DMS 273 (cell line): ENCODE results near the gene CD40LG.

ENCODE experiments used
- DNase-seq: peaks from one replicate; lab custom pipeline; 2025; ENCODE audit not compliant: unreplicated experiment; lab: John Stamatoyannopoulos, UW

Gene CD40LG

GRCh38 chrX:136646602-136647239 lies 1.2 kb upstream of the CD40LG start:
- no peak for DNase-seq

DNA sequence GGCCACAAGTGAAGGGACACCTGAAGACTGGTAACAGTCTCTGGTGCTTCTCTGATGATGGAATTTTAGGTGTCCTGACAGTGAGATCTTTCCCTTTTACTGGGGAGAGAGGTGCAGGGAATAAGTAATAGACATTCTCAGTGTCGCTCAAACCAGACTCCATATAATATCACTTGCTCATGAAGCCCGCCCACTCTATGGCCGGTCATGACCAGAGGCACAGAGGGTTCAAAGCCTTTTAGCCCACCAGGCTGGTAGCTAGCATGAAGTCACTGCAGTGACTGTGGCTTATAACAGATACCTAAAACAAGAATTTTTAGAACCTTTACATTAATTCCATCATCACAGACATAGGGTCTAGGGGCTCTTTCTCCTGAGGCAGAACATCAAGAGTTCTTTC lies 2.9 kb downstream of the CD40LG start:
- no peak for DNase-seq

GRCh38 chrX:136652822-136653723 lies 5.1 kb downstream of the CD40LG start:
- no peak for DNase-seq

DNA sequence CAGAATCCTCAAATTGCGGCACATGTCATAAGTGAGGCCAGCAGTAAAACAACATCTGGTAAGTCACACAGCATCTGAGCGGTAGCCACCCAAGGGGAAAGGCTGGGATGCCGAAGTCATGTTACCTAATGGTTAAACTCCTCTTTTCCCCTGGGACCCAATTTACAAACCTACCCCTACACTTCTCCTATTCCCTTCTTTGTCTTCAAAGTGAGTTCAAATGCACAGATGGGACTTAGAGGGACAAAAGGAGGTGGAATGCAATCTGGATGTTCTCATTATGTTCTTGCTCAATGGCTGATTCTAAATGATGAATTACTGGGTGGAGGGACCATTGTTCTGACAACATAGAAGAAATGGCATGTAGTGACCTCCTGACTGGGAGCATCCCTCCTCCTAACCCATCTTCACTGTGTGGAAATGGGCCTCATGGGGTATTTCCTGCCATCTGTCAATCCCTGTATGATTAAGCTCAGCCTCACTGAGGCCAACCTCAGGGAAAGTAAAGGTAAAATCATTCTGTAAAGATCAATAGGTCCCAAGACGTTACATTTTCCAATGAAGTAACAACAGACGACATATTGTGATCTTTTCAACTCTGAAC lies 8.5 kb downstream of the CD40LG start:
- no peak for DNase-seq

DNA sequence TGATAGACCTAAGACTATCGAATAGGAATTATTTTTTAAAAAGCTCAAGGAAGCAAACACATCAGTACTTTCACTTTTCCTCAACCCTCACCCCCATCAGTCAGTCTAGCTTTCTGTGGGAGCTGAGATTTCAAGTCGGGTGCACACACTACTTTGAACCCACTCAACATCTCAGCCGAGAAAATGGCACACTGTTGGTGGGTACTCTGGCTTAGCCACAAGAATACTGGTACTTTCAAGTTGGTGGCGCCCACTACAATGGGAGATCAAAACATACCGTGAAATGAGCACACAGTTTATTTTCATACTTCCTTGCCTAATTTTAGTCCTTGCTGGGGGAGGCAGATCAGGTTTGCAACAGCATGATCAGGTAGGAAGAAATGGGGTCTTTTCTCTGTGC lies 10.2 kb downstream of the CD40LG start:
- DNase-seq: no peak

DNA sequence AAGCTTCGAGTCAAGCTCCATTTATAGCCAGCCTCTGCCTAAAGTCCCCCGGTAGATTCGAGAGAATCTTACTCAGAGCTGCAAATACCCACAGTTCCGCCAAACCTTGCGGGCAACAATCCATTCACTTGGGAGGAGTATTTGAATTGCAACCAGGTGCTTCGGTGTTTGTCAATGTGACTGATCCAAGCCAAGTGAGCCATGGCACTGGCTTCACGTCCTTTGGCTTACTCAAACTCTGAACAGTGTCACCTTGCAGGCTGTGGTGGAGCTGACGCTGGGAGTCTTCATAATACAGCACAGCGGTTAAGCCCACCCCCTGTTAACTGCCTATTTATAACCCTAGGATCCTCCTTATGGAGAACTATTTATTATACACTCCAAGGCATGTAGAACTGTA lies 11.2 kb downstream of the CD40LG start:
- DNase-seq: no peak

DNA sequence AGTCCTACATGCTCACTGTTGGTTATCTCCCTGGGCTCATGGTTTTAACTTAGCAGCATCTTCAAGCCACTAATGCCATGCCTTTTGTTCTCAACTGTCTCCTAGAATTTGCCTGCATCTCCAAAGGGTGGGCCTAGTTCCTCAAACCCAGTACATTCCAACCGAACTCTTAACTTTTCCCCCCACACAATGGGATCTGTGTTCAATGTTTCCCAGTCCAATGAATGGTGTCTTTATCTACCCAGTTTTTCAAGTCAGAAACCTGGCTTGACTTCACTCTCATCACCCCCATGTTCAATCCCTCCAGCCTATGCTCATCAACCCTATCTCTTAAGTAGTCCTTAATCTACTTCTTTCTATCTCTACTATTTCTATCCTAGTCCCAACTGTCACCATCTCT lies 12.9 kb downstream of the CD40LG start:
- no peak for DNase-seq

DNA sequence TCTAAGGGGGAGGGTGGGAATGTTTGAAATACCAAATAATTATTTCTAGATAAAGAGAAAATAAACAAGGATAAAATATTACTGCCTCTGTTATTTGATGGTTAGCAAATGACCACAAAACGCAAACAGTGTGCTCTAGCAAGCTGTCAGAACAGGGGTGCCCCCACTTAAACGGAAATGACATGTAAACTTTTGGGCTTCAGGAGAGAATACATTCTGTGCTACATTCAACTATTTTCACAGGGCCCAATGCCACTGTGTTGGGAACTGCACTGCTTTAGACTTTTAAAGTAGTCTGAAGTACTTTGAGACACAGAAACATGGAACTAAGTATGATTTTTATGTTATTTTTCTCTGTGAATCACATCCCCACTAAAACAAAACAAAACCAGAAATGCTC lies 14.1 kb downstream of the CD40LG start:
- DNase-seq: no peak

DNA sequence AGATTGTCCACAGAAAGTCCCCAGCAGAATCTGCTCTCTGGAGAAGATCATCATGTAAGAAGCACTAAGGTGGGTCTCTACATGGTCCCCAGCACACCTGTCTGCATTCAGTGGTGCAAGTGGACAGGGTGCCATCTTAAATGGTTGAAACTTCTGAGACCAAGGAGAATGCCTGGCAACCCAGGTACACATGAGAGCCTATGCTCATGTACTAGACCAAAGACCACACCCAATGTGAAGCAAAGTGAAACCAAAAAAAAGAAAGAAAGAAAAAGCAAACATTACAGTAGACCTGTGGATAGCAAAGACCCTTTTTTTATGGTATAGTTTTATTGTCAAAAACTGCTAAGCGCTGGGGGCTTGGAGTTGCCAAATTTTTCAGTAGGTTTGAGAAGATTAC lies 15.0 kb downstream of the CD40LG start:
- DNase-seq: no peak

- no peak for DNase-seq
These were observed 17.4 kb downstream of the CD40LG start for GRCh38 chrX:136665258-136665900.

DNA sequence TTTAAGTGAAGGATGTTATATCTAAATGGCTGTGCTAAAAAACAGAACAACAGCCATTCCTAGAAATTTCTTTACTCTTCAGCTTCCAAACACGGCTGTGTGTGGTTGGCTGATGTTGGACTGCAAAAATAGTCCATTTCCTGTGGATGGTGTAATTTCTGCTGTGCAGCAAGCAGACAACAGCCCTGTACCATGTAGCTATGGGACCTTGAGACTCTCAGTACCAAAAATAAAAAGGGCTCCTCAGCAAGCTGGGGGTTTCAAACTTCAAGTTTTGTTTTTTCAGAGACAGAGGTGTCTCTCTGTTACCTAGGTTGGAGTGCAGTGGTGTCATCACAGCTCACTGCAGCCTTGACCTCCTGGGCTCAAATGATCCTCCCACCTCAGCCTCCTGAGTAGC lies 18.1 kb downstream of the CD40LG start:
- no peak for DNase-seq

DNA sequence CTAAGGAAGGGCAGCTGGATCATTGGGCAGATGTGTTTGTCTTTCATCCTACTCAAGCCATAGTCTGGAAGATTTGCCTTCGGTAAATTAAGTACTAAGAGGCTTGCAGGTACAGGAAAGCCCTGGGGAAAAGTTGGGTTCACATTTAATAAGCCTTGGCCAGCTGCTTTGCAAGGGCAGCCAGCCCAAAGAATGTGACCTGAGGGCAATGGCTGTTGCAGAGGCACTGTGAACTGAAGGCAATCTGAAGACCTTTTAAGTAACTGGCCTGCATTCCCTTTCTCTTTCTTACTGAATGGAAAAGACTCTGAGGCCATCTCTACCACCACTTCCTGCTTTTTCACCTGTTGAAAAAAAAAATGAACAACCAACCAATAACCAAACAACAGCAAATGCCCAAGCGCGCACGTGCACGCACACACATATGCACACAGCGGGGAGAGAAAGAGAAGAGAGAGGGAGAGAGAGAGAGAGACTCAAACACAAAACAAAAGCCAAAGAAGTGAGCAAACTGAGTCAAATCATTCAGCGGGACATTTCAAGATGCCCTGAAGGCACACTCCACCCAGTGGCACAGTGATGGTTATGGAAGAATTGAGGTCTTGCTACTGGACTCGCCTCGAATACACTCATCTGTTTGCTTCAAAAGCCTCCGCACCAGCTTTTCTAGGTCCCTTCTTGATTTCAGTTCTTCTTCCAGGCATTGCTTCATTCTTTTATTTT lies 19.6 kb downstream of the CD40LG start:
- DNase-seq: no peak

DNA sequence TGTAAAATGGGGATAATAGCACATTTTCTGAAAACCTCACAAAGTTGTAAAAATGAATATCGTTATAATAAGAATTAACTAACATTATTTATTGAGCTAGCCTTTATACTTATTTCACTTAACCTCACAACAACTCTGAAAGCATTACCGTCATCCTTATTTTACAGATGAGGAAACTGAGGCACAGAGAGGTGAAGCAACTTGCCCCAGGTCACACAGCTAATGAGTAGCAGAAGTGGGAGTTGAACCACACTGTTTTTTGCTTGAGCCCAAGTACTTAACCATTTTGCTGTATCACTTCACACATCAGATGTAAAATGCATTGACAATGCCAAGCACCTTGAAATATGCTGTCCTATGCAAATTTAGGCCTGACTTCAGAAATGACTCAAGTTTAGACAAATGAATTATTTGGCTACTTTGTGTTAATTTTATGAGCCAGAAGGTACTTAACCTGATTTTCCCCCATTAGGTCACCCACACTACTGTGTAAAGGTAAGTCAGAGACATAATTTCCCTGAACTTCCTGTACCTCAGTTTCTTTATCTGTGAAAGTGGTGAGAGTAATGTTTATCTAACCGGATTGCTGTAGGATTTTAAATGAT lies 23.1 kb downstream of the CD40LG start:
- DNase-seq: no peak

DNA sequence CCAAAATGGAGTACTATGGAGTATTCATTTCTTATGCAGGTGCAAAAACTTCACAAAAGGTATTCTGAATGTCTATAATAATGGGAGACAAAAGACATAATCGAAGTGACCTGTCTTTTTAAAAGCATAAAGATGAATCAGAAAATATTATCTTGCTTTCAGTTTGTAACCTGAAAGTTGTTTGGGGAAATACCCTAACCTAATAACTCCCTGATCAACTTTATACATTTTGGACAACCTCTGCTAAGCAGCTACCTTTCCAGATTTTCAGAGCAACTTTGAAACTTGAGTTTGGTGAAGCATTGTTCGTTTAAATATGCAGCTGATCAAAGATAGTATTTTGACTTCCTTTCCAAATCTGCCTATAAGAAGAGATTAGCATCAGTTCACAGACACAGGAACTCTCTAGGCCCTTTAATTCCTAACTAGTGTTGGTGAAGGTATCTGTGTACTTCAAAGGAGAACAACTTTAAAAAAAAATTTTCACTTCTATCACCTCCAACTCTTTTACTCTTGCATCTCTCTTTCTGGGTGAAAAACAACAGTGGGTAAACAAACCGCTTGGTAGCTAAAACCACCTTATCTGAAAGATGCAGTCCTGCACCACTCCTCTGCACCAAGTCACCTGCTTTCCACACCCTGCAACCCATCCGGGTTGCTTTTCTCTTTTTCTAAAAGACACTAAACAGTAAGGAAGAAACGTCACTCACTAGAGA lies 26.5 kb downstream of the CD40LG start:
- no peak for DNase-seq

- DNase-seq: no peak
These were observed 31.6 kb downstream of the CD40LG start for GRCh38 chrX:136679531-136679930.

GRCh38 chrX:136684120-136684519 lies 36.2 kb downstream of the CD40LG start:
- DNase-seq: no peak

GRCh38 chrX:136687457-136687856 lies 39.5 kb downstream of the CD40LG start:
- DNase-seq: no peak

GRCh38 chrX:136689436-136689835 lies 41.5 kb downstream of the CD40LG start:
- DNase-seq: no peak

- peak; percentile 7 for DNase-seq
These were observed 43.3 kb downstream of the CD40LG start for GRCh38 chrX:136691028-136691809.
